Measurements from ENCODE around the gene ST6GAL1.

DNA sequence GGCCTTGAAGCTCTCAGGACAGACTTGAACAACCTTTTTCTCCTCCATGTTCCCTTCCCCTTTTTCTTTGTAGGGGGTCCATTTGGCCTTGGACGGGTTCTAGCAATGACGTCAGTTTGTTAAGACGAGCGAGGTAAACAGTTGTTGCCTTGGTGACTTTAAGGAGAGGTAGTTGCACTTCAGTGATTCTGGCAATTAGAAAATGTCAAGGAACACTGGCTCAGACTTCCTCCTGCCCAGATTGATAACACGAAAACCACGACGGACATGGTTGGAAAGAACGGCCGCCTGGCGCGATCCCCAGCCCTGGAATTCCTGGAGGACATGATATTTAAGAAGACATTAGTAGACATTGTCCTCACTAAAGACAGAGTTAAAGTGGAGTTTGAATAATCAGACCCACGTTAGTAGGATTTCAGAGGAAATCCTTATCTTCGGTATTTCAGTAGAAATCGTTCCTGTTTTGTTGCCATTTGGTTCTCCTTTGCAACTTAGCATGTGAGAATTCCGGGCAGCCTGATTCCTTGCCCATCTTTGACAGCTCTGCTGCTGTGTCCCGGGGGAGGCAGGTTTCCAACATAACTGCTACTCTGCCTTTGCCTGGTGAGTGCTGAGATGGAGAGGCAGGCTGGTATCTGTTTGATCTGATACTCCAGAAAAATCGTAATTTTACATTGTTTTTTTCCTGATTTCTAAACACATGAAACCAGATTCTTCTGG is 87.3 kb downstream of the ST6GAL1 start:
- TF ChIP-seq, protein P1, sequence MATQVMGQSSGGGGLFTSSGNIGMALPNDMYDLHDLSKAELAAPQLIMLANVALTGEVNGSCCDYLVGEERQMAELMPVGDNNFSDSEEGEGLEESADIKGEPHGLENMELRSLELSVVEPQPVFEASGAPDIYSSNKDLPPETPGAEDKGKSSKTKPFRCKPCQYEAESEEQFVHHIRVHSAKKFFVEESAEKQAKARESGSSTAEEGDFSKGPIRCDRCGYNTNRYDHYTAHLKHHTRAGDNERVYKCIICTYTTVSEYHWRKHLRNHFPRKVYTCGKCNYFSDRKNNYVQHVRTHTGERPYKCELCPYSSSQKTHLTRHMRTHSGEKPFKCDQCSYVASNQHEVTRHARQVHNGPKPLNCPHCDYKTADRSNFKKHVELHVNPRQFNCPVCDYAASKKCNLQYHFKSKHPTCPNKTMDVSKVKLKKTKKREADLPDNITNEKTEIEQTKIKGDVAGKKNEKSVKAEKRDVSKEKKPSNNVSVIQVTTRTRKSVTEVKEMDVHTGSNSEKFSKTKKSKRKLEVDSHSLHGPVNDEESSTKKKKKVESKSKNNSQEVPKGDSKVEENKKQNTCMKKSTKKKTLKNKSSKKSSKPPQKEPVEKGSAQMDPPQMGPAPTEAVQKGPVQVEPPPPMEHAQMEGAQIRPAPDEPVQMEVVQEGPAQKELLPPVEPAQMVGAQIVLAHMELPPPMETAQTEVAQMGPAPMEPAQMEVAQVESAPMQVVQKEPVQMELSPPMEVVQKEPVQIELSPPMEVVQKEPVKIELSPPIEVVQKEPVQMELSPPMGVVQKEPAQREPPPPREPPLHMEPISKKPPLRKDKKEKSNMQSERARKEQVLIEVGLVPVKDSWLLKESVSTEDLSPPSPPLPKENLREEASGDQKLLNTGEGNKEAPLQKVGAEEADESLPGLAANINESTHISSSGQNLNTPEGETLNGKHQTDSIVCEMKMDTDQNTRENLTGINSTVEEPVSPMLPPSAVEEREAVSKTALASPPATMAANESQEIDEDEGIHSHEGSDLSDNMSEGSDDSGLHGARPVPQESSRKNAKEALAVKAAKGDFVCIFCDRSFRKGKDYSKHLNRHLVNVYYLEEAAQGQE (IDR thresholded peaks at IDR 0.05; ENCODE audit: insufficient read depth in 1 of 2, low read depth in 2 of 2, low read length in 2 of 2), result no peak
- TF ChIP-seq POLR2AphosphoS5 (IDR thresholded peaks at IDR 0.05; ENCODE audit: low read depth, low read length) (no peak), FOXP2 (optimal IDR thresholded peaks at IDR 0.05; ENCODE audit: borderline replicate concordance, extremely low read depth, extremely low read length, insufficient read depth) (no peak)

Measured in PFSK-1 (cell line).